Endothelial cell (in vitro differentiated cells): ENCODE results near the gene LEKR1. TPM values are rescaled to one million over a fixed set of nuclear protein-coding genes. Genes with fewer than 3 reads are reported as not detected.

Experiments
- DNase-seq: peaks from one replicate; pipeline ENCODE4 v3.0.0; 2021; ENCODE audit warnings: low spot score
- H3K27ac Mint-ChIP-seq: one replicate; pipeline ENCODE4 v1.8.0; 2021; ENCODE audit warnings: mixed read lengths, inconsistent platforms; ENCODE audit not compliant: unreplicated experiment
- H3K27me3 Mint-ChIP-seq: one replicate; pipeline ENCODE4 v1.8.0; 2021; ENCODE audit warnings: mild to moderate bottlenecking, moderate library complexity, mixed read lengths, inconsistent platforms; ENCODE audit not compliant: unreplicated experiment
- H3K36me3 Mint-ChIP-seq: one replicate; pipeline ENCODE4 v1.8.0; 2021; ENCODE audit warnings: mild to moderate bottlenecking, low read depth, mixed read lengths, inconsistent platforms; ENCODE audit not compliant: unreplicated experiment
- H3K4me1 Mint-ChIP-seq: one replicate; pipeline ENCODE4 v1.8.0; 2021; ENCODE audit warnings: mild to moderate bottlenecking, mixed read lengths, inconsistent platforms; ENCODE audit not compliant: unreplicated experiment
- H3K4me3 Mint-ChIP-seq: one replicate; pipeline ENCODE4 v1.8.0; 2021; ENCODE audit warnings: mild to moderate bottlenecking, mixed read lengths, inconsistent platforms; ENCODE audit not compliant: unreplicated experiment
- H3K9me3 Mint-ChIP-seq: one replicate; pipeline ENCODE4 v1.8.0; 2021; ENCODE audit warnings: mixed read lengths, inconsistent platforms; ENCODE audit not compliant: unreplicated experiment
- CTCF ChIP-seq: fragments of 200-600 bp; sonication (generic); IDR thresholded peaks from one replicate; pipeline ENCODE4 v1.5.0; 2021; ENCODE audit warnings: antibody characterized with exemption; ENCODE audit not compliant: unreplicated experiment
- total RNA-seq: library from RNA; stranded (reverse); fragmentation: NEBNext Ultra II Directional; extraction: Animal tissue kit (Norgen Biotek cat#: 25700); gene quantifications from one replicate; pipeline ENCODE4 v1.2.1, GENCODE V29; 2021; ENCODE audit not compliant: unreplicated experiment

The LEKR1 gene
- total RNA-seq, 1 donor from 2014 or later: 0.18 TPM

DNA sequence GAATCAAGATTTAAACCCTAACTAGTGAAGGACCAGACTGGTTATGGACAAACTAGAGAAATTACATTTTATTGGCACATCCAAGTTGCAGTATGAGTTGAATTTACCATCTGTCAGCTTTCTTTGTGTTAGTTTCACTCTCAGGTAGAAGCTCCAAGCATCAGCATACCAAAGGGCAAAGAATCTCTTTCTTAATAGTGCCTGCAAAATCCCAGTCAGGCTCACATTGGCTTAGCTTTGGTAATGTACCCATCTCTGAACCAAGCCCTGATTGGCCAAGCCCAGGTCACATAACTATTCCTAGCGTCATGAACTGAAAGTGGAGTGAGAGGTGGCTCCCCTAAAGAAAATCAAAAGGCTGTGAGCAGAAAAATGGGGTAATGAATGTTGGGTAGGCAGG, 266.9 kb downstream of the LEKR1 start:
- Mint-ChIP-seq H3K9me3 (no peaks in the 10 kb centered on the region), H3K4me3 (no peak overlapping the region), H3K36me3 (no peaks in the 10 kb centered on the region), H3K27ac (no peak overlapping the region), H3K27me3 (peaks cover 13% of the 10 kb centered on the region), H3K4me1 (peaks cover 53% of the 10 kb centered on the region)
- no peak for DNase-seq
- no peak for TF ChIP-seq CTCF

DNA sequence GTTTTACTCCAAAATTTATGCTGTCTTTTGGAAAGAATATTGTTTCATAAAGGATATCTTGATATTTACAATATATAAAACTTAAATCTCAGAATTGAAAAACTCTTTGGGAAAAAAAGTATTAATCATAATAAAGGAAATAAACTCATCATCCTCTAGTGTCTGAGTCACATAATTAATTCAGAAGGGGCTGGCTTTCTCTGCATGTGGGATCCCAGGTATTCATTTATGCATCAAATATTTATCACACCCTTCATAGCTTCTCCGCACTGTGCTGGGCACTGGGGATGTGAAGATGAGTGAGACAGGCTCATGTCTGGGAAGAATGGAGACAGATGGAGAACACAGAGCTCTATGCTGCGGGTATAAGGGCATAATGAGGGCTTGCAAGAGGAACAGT, 268.1 kb downstream of the LEKR1 start:
- no peaks in the 10 kb centered on the region for H3K36me3 Mint-ChIP-seq
- H3K27ac Mint-ChIP-seq: no peak overlapping the region
- peaks cover 47% of the 10 kb centered on the region for H3K4me1 Mint-ChIP-seq
- H3K27me3 Mint-ChIP-seq: peaks cover 12% of the 10 kb centered on the region
- DNase-seq: no peak
- no peak overlapping the region for H3K4me3 Mint-ChIP-seq
- TF ChIP-seq CTCF: no peak
- no peaks in the 10 kb centered on the region for H3K9me3 Mint-ChIP-seq

DNA sequence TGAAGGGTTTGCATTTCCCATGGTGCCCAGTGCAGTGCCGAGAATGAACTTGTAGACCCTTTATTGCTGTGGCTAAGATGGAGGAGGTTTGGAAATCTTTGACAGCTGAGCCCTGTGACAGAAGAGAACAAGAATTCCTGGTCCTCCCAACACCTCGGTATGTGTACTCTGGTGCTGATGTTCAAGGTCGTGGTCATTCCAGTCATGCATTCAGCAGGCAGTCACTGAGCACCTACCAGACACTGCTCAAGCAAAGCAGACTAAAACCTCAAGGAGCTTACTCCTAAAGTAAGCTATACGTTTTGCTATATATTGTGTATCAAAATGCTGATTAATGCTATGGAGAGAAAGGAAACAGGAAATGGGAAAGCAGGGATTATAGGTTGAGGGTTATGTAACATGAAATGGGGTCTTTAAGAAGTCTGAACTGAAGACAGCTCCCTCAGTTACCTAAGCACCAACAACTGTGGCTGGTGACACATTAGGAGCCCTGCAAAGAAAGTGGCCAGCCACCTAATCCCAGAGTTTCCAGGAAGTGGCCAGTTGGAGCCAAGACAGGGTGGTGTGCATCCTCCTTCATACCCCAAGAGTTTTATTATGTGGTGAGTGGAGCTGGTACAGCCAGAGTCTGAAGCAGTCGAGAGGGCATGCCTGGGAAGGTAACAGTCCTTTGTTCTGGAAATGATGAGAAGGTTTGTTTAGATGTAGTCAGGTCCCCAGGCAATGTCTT, 268.8 kb downstream of the LEKR1 start:
- H3K4me1 Mint-ChIP-seq: peaks cover 41% of the 10 kb centered on the region
- TF ChIP-seq CTCF: no peak
- no peaks in the 10 kb centered on the region for H3K36me3 Mint-ChIP-seq
- DNase-seq: no peak
- no peak overlapping the region for H3K4me3 Mint-ChIP-seq
- no peaks in the 10 kb centered on the region for H3K9me3 Mint-ChIP-seq
- no peak overlapping the region for H3K27ac Mint-ChIP-seq
- H3K27me3 Mint-ChIP-seq: peaks cover 10% of the 10 kb centered on the region

Other genes starting within 250 kb of the LEKR1 start
- gene TIPARP, start 151.8 kb upstream of the LEKR1 start, total RNA-seq: 8.9 TPM